ENCODE measurements around the gene RP9. TPM values are rescaled to one million over a fixed set of nuclear protein-coding genes. Genes with fewer than 3 reads are reported as not detected.

Gene RP9
- total and polyA plus RNA-seq, 9 of the 15 experiments (the other 6 are each of a cell fraction or from before 2014, with no cell fraction given): 10.7 to 44.8 (median 33.4) TPM

GRCh38 chr7:33109005-33109757, at the start of gene RP9 (continued):
- TF ChIP-seq NCOA4 (IDR thresholded peaks at IDR 0.05; ENCODE audit: partially characterized antibody) (no peak), CCNT2 (IDR thresholded peaks at IDR 0.05; ENCODE audit: borderline replicate concordance, extremely low read depth, insufficient read length, low read depth, low read length) (peak; percentile 70), JUNB (CRISPR knock-in tag; conservative IDR thresholded peaks at IDR 0.05) (no peak), ZBTB12 (CRISPR knock-in tag; IDR thresholded peaks at IDR 0.05) (no peak), CTCF (IDR thresholded peaks at IDR 0.05 in 2 of 3, conservative IDR thresholded peaks at IDR 0.05 in 1 of 3; ENCODE audit: insufficient read depth in 2 of 3, low read depth in 1 of 3, low read length in 3 of 3) (peak; percentile 48 to 86 (median 65); a peak in 5 of 6 replicates), ZZZ3 (IDR thresholded peaks at IDR 0.05) (no peak), SRSF7 (optimal IDR thresholded peaks at IDR 0.05; ENCODE audit: low read depth, low read length) (no peak), ZNF134 (CRISPR knock-in tag; conservative IDR thresholded peaks at IDR 0.05) (no peak), JUN (IDR thresholded peaks at IDR 0.05; ENCODE audit: borderline replicate concordance, low read depth, low read length) (0 out of 2 replicates have a peak, but pooled peaks have one; percentile 12), JUN (CRISPR knock-in tag; IDR thresholded peaks at IDR 0.05; ENCODE audit: borderline replicate concordance) (0 out of 2 replicates have a peak, but pooled peaks have one; percentile 50), KLF10 (CRISPR knock-in tag; IDR thresholded peaks at IDR 0.05) (no peak), NFIC (IDR thresholded peaks at IDR 0.05) (0 out of 2 replicates have a peak, but pooled peaks have one; percentile 28), HDGF (IDR thresholded peaks at IDR 0.05) (no peak), CXXC5 (CRISPR knock-in tag; IDR thresholded peaks at IDR 0.05) (peak; percentile 91), ZNF589 (CRISPR knock-in tag; IDR thresholded peaks at IDR 0.05; ENCODE audit: low read depth) (no peak), ZNF444 (CRISPR knock-in tag; IDR thresholded peaks at IDR 0.05) (no peak), SIN3A (IDR thresholded peaks at IDR 0.05; ENCODE audit: borderline replicate concordance in 2 of 2, control insufficient read depth in 1 of 2, low read depth in 2 of 2, low read length in 2 of 2) (0 out of 4 replicates have a peak, but pooled peaks of 1 of the 2 experiments have one; percentile 37)
- TF ChIP-seq, protein P1, sequence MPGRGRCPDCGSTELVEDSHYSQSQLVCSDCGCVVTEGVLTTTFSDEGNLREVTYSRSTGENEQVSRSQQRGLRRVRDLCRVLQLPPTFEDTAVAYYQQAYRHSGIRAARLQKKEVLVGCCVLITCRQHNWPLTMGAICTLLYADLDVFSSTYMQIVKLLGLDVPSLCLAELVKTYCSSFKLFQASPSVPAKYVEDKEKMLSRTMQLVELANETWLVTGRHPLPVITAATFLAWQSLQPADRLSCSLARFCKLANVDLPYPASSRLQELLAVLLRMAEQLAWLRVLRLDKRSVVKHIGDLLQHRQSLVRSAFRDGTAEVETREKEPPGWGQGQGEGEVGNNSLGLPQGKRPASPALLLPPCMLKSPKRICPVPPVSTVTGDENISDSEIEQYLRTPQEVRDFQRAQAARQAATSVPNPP (IDR thresholded peaks at IDR 0.05; ENCODE audit: borderline replicate concordance, insufficient read depth, insufficient read length): no peak
- TF ChIP-seq, protein P2, sequence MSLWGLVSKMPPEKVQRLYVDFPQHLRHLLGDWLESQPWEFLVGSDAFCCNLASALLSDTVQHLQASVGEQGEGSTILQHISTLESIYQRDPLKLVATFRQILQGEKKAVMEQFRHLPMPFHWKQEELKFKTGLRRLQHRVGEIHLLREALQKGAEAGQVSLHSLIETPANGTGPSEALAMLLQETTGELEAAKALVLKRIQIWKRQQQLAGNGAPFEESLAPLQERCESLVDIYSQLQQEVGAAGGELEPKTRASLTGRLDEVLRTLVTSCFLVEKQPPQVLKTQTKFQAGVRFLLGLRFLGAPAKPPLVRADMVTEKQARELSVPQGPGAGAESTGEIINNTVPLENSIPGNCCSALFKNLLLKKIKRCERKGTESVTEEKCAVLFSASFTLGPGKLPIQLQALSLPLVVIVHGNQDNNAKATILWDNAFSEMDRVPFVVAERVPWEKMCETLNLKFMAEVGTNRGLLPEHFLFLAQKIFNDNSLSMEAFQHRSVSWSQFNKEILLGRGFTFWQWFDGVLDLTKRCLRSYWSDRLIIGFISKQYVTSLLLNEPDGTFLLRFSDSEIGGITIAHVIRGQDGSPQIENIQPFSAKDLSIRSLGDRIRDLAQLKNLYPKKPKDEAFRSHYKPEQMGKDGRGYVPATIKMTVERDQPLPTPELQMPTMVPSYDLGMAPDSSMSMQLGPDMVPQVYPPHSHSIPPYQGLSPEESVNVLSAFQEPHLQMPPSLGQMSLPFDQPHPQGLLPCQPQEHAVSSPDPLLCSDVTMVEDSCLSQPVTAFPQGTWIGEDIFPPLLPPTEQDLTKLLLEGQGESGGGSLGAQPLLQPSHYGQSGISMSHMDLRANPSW (CRISPR knock-in tag; IDR thresholded peaks at IDR 0.05): no peak
- TF ChIP-seq, protein P3, sequence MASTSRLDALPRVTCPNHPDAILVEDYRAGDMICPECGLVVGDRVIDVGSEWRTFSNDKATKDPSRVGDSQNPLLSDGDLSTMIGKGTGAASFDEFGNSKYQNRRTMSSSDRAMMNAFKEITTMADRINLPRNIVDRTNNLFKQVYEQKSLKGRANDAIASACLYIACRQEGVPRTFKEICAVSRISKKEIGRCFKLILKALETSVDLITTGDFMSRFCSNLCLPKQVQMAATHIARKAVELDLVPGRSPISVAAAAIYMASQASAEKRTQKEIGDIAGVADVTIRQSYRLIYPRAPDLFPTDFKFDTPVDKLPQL (IDR thresholded peaks at IDR 0.05; ENCODE audit: extremely low read depth, insufficient read length): no peak
